GM13976 (cell line): Measurements from ENCODE around the gene TPRG1L.

ENCODE experiments used
- DNase-seq: peaks from one replicate; pipeline ENCODE4 v3.0.0; 2012; ENCODE audit warnings: low spot score
- in situ Hi-C: fragments of 300-500 bp; cut with MboI; formaldehyde crosslinking; loops from one replicate; pipeline ENCODE4 v1.12.0; 2022; ENCODE audit warnings: low sequenced_read_pairs, mixed read lengths, inconsistent platforms; ENCODE audit not compliant: unreplicated experiment
- TF ChIP-seq, protein P1 (sequence below): IDR thresholded peaks from 2 replicates; pipeline ENCODE4 v1.5.1; 2012; ENCODE audit warnings: borderline replicate concordance, mild to moderate bottlenecking; ENCODE audit not compliant: insufficient read depth; ENCODE audit errors: extremely low read depth, missing control alignments, control extremely low read depth

Gene TPRG1L

DNA sequence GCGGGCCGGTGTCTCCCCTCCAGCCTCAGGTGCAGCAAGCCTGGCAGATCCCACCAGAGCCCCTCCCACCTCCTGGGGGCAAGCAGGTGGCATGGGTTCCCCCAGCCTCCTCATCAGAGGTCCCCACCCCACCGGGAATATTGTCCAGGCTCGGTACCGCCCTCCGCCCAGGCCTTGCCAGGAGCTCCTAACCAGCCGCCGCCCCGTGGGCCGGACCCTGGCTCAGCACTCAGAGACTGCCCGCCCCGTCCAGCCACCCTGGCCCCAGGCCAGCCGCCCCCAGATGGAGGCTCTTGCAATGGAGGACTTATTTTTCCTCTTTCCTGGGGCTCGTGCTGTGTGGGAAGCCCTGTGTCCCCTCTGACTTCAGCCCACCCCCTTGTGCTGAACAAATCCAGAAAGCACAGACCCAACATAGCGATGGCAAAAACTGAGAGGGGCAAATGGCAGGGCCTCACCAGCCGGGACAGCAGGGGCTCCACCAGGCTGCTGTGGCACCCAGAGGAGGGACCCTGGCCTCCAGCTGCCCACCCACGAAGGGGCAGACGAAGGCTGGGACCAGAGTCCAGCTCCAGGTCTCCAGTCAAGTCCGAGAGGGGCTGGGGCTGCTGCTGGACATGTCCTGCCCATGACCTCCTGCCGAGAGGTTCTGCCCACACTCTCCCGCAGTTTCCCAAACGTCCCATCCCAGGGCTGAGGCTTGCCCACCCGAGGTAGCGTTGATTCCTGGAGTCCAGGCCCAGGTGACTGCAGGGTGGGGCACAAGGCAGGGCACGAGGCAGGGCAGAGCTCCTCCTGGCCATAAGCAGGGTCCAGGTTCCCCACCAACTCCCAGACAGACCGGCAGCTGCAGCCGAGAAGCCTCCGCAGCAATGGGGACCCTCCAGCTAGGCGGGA, 21.0 kb upstream of the TPRG1L start:
- TF ChIP-seq, protein P1, sequence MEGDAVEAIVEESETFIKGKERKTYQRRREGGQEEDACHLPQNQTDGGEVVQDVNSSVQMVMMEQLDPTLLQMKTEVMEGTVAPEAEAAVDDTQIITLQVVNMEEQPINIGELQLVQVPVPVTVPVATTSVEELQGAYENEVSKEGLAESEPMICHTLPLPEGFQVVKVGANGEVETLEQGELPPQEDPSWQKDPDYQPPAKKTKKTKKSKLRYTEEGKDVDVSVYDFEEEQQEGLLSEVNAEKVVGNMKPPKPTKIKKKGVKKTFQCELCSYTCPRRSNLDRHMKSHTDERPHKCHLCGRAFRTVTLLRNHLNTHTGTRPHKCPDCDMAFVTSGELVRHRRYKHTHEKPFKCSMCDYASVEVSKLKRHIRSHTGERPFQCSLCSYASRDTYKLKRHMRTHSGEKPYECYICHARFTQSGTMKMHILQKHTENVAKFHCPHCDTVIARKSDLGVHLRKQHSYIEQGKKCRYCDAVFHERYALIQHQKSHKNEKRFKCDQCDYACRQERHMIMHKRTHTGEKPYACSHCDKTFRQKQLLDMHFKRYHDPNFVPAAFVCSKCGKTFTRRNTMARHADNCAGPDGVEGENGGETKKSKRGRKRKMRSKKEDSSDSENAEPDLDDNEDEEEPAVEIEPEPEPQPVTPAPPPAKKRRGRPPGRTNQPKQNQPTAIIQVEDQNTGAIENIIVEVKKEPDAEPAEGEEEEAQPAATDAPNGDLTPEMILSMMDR = no peak
- no peak for DNase-seq
- in situ Hi-C loops = no loop called here

DNA sequence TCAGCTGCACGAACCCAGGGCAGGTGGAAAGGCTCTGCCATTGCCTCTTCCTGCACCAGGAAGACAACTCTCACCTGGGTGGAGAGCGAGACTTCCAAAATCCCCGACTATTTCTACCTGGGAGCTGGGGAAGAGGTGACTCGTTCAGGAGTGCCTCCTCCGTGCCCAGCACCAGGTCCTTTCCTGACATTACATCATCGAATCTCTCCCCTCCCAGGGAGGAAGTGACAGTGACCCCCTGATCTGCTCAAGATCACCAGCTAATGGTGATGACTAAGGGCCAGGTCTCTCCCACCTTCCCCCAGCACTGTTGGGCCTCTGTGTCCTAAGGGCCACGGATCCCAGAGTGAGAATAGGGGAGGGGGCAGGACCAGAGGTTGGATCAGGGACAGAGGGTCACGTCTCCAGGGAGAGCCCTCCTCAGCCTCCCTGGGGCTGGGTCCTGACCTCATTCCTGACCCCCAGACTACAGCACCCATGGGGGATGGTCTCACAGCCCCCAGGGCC, 20.3 kb upstream of the TPRG1L start:
- DNase-seq = no peak
- TF ChIP-seq, protein P1 = no peak
- in situ Hi-C loops = no loop called here

DNA sequence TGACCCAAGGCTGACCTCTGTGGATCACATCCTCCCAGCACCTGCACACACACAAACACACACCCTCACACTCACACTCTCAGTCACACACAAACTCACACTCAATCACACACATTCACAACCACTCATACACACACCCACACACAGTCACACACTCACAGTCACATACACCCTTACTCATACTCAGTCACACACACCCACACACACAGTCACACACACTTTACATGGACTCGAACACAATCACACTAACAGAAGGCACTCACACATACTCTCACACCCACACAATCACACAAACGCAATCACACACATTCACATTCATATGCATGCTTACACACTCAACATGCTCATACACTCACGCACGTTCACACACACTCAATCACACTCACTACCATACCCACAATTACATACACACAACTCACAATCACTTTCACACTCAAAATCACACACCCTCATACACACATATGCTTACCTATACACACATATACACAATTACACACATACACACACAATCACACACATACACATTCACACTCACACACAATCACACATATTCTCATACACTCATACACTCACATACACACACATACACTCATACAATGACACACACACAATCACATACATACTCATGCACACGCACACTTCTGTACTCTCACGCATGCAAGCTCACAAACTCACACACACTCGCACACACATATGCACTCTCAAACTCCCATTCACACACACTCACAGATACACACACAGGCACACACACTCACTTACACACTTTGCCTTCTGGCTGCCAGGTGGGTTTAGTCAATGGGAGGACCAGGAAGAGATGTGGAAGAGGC, 19.6 kb upstream of the TPRG1L start:
- TF ChIP-seq, protein P1 = no peak
- in situ Hi-C loops = no loop called here

DNA sequence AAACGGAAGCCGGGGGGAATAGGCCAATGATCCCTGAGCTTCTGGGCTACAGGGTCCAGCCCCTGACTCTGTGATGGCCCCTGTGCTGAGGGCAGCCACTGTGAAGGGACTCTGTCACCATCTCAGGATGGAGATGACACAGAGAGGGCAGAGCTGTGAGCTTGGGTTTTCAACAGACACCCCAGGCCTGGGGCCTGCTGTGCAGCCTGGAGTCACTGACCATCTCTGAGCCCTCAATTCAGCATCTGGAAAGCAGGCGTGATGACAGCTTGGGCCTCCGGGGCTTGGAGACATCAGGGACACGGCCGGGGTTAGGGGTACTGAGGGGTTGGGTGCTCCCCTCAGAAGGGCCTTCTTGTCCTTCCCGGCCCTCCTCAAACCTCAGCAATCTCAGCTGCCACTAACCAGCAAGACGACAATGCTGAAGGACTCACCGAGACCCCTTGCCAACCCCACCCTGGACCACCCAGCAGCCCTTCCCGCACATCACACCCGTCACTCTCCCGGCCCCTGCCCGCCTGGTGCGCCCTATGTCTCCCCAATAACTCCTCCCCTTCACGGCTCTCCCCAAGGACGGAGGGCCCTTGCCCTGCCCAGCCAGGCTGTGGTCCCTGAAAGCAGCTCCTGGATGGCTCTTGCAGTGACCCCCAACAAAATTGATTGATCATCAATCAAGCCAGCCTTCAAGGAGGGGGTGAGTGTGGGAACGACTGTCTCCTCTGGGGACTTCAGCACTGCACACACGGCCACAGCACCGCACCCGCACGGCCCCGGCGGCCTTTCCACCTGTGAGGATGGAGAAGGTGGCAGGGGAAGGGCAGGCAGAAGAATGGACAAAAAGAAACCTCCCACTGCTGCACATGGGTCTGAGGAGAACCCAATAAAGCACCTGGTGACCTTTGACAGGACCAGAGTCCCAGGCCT, 17.8 kb upstream of the TPRG1L start:
- in situ Hi-C loops = no loop called here
- TF ChIP-seq, protein P1 = no peak
- DNase-seq = no peak

More for the DNA sequence above, 19.6 kb upstream of the TPRG1L start:
- DNase-seq = no peak

DNA sequence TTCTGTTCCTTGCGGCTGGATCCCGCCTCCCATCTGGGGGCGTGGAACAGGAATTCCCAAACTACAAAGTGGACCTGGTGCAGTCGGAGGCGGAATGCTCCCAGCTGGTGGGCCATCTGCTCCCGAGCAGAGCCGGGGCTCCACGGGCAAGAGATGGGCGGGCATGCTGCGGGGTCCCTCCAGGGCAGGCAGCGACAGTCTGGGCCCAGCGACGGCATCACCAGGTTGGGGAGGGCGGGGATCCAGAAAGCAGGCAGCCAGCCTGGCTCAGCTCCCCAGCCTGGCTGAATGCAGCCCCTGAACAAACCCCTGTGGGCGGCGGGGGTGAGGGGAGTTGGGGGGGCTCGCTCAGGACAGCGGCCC, 17.1 kb upstream of the TPRG1L start:
- TF ChIP-seq, protein P1 = no peak
- DNase-seq = no peak
- in situ Hi-C loops = no loop called here
